H1 (cell line): ENCODE measurements around the gene AHRR. TPM values are rescaled to one million over a fixed set of nuclear protein-coding genes. Genes with fewer than 3 reads are reported as not detected.

Source experiments
- ATF2 ChIP-seq: IDR thresholded peaks from 2 replicates; pipeline ENCODE4 v1.6.1; 2012; ENCODE audit warnings: low read length, inconsistent platforms
- CHD2 ChIP-seq: IDR thresholded peaks from 2 replicates; pipeline ENCODE4 v1.6.1; 2012; ENCODE audit warnings: low read length, improper control_type of control experiment
- CREB1 ChIP-seq: IDR thresholded peaks from 2 replicates; pipeline ENCODE4 v1.6.1; 2012; ENCODE audit warnings: inconsistent platforms
- CTBP2 ChIP-seq: IDR thresholded peaks from 2 replicates; pipeline ENCODE4 v1.7.0; 2011; ENCODE audit warnings: borderline replicate concordance, mild to moderate bottlenecking, moderate library complexity, mixed read lengths, low read length; ENCODE audit not compliant: insufficient read depth, insufficient read length
- CTCF ChIP-seq, 3 experiments: IDR thresholded peaks; 1 replicate in 2 of 3; 2 replicates in 1 of 3; pipeline versions ENCODE4 v1.5.1 to v1.6.1; 2011; ENCODE audit warnings: low read length in 3 of 3, mild to moderate bottlenecking in 3 of 3, inconsistent platforms in 2 of 3, low read depth in 1 of 3, moderate library complexity in 1 of 3; ENCODE audit not compliant: insufficient read depth in 1 of 3; ENCODE audit errors: control extremely low read depth in 1 of 3
- KDM1A ChIP-seq: fragments of 200-600, 300-600 bp; sonication (generic); IDR thresholded peaks from 2 replicates; pipeline ENCODE4 v1.7.1; 2016; ENCODE audit warnings: mild to moderate bottlenecking, low read length, borderline replicate concordance
- KDM5A ChIP-seq: fragments of 200-600 bp; IDR thresholded peaks from 2 replicates; pipeline ENCODE4 v1.7.1; 2012; ENCODE audit warnings: mild to moderate bottlenecking, low read length, inconsistent platforms, mixed read lengths
- RBBP5 ChIP-seq: IDR thresholded peaks from 2 replicates; pipeline ENCODE4 v1.7.1; 2012; ENCODE audit warnings: low read depth, mild to moderate bottlenecking, inconsistent platforms, low read length, moderate library complexity, borderline replicate concordance
- SP2 ChIP-seq: IDR thresholded peaks from 2 replicates; pipeline ENCODE4 v1.6.1; 2012; ENCODE audit warnings: mild to moderate bottlenecking, low read length, inconsistent platforms
- TAF1 ChIP-seq: IDR thresholded peaks from 2 replicates; pipeline ENCODE4 v1.6.1; 2011; ENCODE audit warnings: mild to moderate bottlenecking, low read depth, low read length
- USF2 ChIP-seq: IDR thresholded peaks from 2 replicates; pipeline ENCODE4 v1.6.1; 2011; ENCODE audit warnings: low read length, improper control_type of control experiment
- polyA plus RNA-seq, 7 experiments: library from polyadenylated mRNA; depleted of rRNA in 3 of 7; stranded (reverse) in 5 of 7; unstranded in 2 of 7; fragments of >200 nt in 5 of 7; fragments of 200-250 nt in 2 of 7; gene quantifications; 1 replicate in 5 of 7; 2 replicates in 1 of 7; 4 replicates in 1 of 7; pipeline versions ENCODE4 v1.2.1 to v1.2.3, GENCODE V29; 2011 to 2013; ENCODE audit warnings: missing spikeins in 2 of 7, mixed read lengths in 2 of 7
- total RNA-seq: library from RNA; stranded (reverse); fragmentation: NEBNext Ultra II Directional; extraction: Animal tissue kit (Norgen Biotek cat#: 25700); gene quantifications from 2 replicates; pipeline ENCODE4 v1.2.1, GENCODE V29; 2021

AHRR gene
- total and polyA plus RNA-seq, 2 of the 8 experiments (the other 6 are each of a cell fraction or from before 2014, with no cell fraction given): 0.41 to 0.80 TPM

GRCh38 chr5:321230-321725, at the start of gene AHRR (continued):
- TF ChIP-seq RBBP5: no peak
- TF ChIP-seq TAF1: no peak
- no peak for TF ChIP-seq ATF2
- TF ChIP-seq USF2: no peak
- TF ChIP-seq SP2: no peak
- TF ChIP-seq CREB1: no peak
- TF ChIP-seq CHD2: no peak
- TF ChIP-seq KDM5A: no peak
- peak in 2 of 3 experiments; percentile 36 to 48; a peak in 3 of 4 replicates for TF ChIP-seq CTCF (IDR thresholded peaks at IDR 0.05; ENCODE audit: control extremely low read depth in 1 of 3, insufficient read depth in 1 of 3, low read depth in 1 of 3, low read length in 3 of 3)
- no peak for TF ChIP-seq CTBP2
- no peak for TF ChIP-seq KDM1A
